ENCODE data around the gene ATG14. TPM values are rescaled to one million over a fixed set of nuclear protein-coding genes. Genes with fewer than 3 reads are reported as not detected.

Gene ATG14
- total RNA-seq, 1 experiment from 2014 or later: 23.0 TPM

DNA sequence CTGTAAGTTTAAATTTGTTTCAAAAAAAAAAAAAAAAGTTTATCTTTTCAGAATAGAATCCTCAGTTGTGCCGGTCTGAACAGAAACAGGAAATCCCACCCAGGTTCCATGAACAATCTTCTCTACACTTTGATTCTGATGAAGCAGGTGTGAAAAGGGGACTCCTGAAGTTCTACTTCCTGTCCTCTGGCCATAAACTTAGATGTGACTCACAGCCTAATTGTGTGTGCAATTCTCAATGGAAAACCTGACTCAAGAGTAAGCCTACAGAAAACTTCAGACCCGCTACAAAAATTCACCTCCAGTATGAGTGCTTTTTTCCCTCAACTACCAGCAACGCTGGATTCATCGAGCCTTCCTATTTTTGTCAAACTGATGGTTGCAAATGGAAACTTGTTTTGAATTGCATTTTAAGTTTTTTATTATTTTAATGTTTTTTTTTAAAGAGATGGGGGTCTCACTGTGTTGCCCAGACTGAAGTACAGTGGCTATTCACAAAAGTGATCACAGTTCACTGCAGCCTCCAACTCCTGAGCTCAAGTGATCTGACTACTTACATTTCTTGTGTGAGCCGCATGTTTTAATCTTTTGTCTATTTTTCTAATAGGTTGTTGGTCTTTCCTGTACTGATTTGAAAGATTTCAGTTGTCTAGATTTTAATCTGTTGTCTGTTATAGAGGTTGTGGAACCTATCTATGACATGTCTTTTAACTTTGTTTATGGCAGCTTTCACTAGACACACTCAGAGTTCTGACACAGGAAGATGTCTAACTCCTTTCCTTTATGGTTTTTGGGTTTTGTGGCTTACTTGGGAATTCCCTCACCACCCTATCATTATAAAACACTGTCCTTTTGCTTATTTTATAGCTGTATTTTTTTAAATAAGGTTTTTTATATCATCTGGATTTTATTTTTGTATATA, 37.6 kb downstream of the ATG14 start:
- DNase-seq (ENCODE audit: low read depth, low spot score): no peak
- in situ Hi-C loops (cut with HindIII; ENCODE audit: low pct_unique_long_range_greater_than_20kb, low sequenced_read_pairs): no loop called here

DNA sequence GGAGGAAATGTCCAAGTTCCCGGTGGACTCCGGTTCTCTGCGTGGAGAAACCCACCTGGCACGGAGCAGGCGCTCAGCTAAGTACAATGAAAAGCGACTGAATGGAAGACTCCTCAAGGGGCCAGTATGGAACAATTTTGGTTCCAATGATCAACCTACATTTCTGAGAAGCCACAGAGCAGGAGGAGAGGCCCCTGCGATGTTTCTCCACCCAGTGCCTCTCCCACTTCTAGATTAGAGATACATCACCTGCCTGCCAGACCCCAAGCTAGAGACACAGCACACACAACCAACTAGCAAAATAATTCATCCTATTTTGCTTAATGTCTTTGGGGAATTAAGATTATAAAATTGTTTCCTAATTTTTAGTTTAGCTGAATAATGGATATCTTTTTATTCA, 38.8 kb downstream of the ATG14 start:
- in situ Hi-C loops (cut with HindIII; ENCODE audit: low pct_unique_long_range_greater_than_20kb, low sequenced_read_pairs): no loop called here
- DNase-seq (ENCODE audit: low read depth, low spot score): no peak

DNA sequence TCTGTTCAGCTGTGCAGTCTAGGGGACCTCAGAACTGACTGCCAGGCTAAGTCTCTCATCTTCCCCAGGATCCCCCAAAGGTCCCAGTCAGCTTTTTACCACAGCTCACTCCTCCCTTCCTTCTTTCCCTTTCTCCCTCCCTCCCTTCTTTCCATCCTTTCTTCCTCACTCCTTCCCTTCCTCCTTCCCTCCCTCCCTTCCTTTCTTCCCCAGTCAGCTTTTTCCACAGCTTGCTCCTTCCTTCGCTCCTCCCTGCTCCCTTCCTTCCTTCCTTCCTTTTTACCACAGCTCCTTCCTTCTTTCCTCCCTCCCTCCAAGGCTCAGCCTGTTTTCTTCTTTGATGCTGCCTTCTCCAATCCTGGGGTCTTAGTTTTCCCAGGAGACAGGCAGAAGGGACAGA, 39.2 kb downstream of the ATG14 start:
- in situ Hi-C loops (cut with HindIII; ENCODE audit: low pct_unique_long_range_greater_than_20kb, low sequenced_read_pairs): no loop called here
- no peak for DNase-seq (ENCODE audit: low read depth, low spot score)

DNA sequence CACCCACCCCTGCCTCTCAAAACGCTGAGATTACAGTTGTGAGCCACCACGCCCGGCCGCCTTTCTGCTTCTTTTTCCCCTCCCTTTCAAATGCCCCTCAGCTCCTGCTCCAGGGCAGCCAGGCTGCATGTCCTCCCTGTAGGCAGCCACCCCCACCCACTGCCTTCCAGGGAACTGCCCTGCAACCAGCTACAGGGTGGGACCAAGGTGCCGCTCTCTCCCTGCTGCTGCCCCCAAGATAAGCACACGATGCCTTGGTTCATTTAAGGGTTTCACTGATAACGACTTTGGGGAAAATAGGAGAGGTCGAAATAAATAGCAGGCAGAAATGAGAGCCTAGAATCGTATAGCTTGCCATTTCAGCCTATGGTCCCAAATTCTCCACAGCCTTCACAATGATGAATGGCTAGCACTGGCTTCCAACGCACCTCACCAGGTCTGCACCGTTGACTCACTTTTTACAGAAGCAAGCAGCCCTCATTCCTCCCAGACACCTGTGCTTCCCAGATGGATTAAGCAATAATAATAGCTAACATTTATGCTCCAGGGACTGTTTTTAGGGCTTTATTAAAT, 40.7 kb downstream of the ATG14 start:
- no peak for DNase-seq (ENCODE audit: low read depth, low spot score)
- in situ Hi-C loops (cut with HindIII; ENCODE audit: low pct_unique_long_range_greater_than_20kb, low sequenced_read_pairs): no loop called here

DNA sequence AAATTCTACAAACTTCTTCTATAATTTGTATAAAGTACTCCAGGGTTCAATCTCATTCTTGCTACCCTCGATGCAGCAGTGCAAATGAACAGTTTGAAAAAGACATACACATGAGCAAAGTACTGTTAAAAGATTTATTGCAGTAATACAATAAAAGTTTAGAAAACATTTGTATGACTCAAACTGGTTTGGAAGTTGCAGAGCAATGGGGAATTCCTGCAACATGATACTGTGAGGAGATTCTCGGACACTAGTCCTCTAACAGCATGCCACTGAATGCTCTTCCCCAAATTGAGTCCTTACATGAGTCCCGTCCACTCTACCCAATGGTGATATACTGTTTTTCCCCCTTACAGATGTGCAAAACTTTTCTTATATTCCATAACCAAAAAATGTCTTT, 45.4 kb downstream of the ATG14 start:
- no peak for DNase-seq (ENCODE audit: low read depth, low spot score)
- in situ Hi-C loops (cut with HindIII; ENCODE audit: low pct_unique_long_range_greater_than_20kb, low sequenced_read_pairs): no loop called here

DNA sequence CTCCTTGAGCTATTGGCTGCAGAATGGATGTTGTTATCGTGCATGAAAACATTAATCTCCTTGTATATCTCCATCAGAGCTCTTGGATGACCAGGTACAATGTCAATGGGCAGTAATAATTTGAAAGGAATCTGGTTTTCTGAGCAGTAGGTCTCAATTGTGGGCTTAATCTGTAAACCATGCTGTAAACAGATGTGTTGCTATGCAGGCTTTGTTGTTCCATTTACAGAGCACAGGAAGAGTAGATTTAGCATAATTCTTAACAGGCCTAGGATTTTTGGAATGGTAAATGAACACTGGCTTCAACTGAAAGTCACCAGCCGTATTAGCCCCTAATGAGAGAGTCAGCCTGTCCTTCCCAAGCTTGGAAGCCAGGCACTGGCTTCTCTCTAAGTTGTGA, 50.4 kb downstream of the ATG14 start:
- no peak for DNase-seq (ENCODE audit: low read depth, low spot score)
- in situ Hi-C loops (cut with HindIII; ENCODE audit: low pct_unique_long_range_greater_than_20kb, low sequenced_read_pairs): no loop called here

DNA sequence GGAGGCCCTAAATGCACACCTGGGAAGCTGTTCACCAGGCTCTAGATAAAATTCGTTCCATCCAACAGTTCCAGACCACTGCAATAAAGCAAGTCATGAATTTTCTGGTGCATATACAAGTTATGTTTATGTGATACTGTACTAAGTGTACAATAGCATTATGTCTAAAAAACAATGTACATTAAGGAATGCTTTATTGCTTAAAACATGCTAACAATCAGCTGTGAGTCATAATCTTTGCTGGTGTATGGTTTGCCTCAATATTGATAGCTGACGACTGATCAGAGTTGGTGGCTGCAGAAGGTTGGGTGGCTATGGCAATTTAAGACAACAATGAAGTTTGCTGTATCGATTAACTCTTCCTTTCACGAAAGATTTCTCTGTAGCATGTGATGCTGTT, 52.3 kb downstream of the ATG14 start:
- in situ Hi-C loops (cut with HindIII; ENCODE audit: low pct_unique_long_range_greater_than_20kb, low sequenced_read_pairs): no loop called here

DNA sequence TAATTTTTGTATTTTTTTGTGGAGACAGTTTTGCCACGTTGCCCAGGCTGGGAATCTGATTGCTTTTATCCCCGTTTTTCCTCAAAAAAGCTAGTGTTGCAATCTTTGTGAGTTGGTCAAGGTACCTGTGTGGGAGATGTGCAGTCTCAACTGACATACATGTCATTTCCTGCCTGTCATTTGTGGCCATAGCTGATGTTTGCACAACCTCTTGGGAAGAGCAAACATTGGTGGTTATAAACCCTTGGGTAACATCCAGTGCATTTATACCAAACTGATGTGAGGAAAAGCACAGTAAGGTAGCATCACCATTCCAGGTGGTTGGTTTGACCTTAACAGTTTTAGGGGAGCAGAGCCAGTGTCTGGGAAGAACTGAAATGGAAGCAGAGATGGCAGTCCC, 54.7 kb downstream of the ATG14 start:
- DNase-seq (ENCODE audit: low read depth, low spot score): no peak
- in situ Hi-C loops (cut with HindIII; ENCODE audit: low pct_unique_long_range_greater_than_20kb, low sequenced_read_pairs): no loop called here

More for the DNA sequence above, 52.3 kb downstream of the ATG14 start:
- no peak for DNase-seq (ENCODE audit: low read depth, low spot score)

DNA sequence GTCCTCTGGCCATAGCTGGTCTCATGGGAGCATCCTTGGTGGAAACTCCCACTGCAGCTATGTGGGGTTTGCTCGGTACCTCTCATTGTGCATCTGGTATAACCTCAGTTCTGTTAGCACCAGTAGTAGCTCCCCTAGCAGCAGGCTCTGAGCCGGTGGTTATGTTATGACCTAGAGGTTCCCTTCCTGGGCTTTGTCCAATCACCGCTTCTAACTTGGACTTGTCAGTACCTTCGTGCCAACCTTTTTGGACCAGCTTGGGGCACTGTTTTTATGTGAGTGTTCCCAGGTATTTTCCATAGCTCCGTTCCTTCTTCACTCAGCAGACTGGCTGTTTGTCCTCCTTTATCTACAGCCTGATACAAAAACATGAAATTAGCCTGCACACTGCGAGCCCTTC, 55.7 kb downstream of the ATG14 start:
- DNase-seq (ENCODE audit: low read depth, low spot score): no peak
- in situ Hi-C loops (cut with HindIII; ENCODE audit: low pct_unique_long_range_greater_than_20kb, low sequenced_read_pairs): no loop called here

DNA sequence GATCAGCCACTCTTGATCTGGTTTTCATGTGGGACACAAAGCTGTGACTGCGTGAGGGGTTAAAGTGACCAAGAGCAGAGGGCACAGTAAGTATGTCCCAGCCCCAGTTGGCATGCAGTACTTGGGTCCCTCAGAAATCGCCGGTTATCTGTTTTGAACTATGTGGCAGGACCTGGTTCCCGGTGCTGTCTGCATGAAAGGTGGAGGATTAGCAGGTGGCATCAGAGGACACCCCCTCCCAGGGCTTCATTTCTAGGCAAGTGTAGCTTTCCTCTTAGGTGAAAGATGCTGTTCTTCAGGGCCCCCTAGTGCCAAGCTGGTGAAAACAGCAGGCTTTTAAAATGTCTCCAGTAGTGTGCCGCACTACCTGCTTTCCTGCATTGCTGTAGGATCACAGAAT, 57.1 kb downstream of the ATG14 start:
- peak; percentile 73 for DNase-seq (ENCODE audit: low read depth, low spot score)
- in situ Hi-C loops (cut with HindIII; ENCODE audit: low pct_unique_long_range_greater_than_20kb, low sequenced_read_pairs): no loop called here

DNA sequence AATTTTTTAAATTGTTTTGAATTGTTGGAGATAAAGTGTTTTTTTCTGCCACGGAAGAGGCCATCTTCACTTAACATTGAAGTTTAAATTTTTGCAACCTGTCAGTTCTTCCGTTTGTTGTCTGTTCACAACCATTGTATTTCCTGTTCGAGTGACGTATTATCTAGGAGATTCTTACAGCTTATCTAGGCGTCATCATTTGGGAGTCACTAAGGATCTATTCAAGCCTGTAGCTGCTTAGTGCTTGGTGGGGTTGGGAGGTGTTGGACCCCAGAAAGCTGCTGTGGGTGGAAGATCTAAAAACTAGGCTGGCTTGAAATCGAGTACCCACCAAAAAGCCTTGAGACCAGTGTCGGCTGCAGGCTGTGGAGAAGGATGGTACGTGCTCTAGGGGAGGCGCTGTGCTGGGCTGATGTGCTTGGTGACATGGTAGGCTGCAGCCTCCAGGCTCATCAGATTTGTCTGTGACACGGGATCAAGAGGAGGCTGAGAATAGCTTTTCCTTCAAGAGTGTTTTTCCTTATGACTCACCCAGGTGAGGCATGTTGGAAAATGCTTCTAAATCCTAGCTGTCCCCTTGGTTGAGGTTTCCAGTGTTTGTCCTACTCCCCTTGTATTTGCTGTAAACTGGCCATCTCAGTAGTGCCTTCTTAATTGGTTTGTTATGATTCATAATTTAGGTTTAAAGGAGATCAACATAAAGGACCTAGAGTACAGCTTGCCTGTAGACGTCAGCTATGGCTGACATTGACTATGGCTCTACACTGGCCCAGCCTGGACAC, 57.8 kb downstream of the ATG14 start:
- DNase-seq (ENCODE audit: low read depth, low spot score): no peak
- in situ Hi-C loops (cut with HindIII; ENCODE audit: low pct_unique_long_range_greater_than_20kb, low sequenced_read_pairs): no loop called here

DNA sequence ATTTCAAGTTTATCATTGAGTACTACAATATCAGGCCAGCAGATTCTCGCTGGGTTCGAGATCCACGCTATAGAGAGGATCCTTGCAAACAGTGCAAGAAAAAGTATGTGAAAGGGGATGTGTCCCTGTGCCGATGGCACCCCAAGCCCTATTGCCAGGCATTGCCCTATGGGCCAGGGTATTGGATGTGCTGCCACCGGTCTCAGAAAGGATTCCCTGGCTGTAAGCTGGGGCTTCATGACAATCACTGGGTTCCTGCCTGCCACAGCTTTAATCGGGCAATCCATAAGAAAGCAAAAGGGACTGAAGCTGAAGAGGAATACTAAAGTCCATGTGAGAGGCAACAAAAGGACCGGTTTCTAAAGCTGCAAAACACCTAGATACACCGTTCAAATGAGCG, 59.4 kb downstream of the ATG14 start:
- DNase-seq (ENCODE audit: low read depth, low spot score): no peak
- in situ Hi-C loops (cut with HindIII; ENCODE audit: low pct_unique_long_range_greater_than_20kb, low sequenced_read_pairs): no loop called here

DNA sequence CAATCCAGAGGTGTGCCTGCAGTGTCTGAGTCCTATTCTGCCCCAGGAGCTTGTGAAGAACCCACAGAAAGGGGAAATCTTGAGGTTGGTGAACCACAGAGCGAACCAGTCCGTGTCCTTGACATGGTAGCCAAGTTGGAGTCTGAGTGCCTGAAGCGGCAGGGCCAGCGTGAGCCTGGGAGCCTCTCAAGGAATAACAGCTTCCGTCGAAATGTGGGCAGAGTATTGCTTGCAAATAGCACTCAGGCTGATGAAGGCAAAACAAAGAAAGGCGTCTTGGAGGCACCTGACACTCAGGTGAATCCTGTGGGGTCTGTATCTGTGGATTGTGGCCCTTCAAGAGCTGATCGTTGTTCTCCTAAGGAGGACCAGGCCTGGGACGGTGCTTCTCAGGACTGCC, 60.5 kb downstream of the ATG14 start:
- in situ Hi-C loops (cut with HindIII; ENCODE audit: low pct_unique_long_range_greater_than_20kb, low sequenced_read_pairs): no loop called here
- no peak for DNase-seq (ENCODE audit: low read depth, low spot score)

DNA sequence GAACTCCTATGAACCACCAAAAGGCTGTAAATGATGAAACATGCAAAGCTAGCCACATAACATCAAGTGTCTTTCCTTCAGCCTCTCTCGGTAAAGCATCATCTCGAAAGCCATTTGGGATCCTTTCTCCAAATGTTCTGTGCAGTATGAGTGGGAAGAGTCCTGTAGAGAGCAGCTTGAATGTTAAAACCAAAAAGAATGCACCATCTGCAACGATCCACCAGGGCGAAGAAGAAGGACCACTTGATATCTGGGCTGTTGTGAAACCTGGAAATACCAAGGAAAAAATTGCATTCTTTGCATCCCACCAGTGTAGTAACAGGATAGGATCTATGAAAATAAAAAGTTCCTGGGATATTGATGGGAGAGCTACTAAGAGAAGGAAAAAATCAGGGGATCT, 61.2 kb downstream of the ATG14 start:
- in situ Hi-C loops (cut with HindIII; ENCODE audit: low pct_unique_long_range_greater_than_20kb, low sequenced_read_pairs): no loop called here
- DNase-seq (ENCODE audit: low read depth, low spot score): no peak

DNA sequence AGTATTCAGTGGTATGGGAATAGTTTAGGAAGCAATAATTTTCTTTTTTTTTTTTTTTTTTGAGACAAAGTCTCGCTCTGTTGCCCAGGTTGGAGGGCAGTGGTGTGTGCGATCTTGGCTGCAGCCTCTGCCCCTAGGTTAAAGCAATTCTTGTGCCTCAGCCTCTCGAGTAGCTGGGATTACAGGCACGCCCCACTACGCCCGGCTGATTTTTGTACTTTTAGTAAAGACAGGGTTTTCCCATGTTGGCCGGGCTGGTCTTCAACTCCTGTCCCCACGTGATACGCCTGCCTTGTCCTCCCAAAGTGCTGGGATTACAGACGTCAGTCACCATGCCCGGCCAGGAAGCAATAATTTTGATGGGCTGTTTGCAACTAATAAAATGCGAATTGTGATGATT, 62.1 kb downstream of the ATG14 start:
- no peak for DNase-seq (ENCODE audit: low read depth, low spot score)
- in situ Hi-C loops (cut with HindIII; ENCODE audit: low pct_unique_long_range_greater_than_20kb, low sequenced_read_pairs): no loop called here

DNA sequence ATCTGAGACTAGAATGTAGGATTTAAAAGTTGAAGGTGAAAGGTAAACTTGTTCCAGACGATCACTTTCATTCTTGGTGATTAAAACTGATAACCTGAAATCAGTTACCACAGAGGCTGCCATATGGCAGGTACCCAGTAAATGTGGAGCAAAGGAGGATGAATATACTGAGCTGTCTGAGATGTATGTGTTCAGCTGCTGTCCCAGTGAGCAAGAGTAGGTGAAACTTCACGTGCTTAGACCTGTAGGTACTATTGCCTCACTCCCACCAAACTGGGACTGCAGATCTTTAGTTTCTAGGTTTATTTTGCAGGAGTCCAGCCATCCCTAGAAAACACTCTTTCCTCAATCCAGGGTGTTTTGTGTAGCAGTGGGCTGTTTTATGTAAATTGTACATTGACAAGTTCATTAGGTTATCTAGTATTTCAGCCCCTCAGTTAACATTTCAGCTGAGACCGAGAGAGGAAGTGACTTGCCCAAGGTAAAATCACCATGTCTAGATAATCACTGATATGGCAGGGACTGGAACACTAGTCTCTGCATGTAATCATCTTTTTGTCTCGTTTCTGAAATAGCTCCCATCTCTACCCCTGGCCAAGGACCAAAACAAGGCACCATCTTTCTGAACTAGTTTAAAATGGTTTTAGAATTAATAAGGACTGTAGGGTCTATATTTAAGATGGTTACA, 62.7 kb downstream of the ATG14 start:
- DNase-seq (ENCODE audit: low read depth, low spot score): no peak
- in situ Hi-C loops (cut with HindIII; ENCODE audit: low pct_unique_long_range_greater_than_20kb, low sequenced_read_pairs): no loop called here

DNA sequence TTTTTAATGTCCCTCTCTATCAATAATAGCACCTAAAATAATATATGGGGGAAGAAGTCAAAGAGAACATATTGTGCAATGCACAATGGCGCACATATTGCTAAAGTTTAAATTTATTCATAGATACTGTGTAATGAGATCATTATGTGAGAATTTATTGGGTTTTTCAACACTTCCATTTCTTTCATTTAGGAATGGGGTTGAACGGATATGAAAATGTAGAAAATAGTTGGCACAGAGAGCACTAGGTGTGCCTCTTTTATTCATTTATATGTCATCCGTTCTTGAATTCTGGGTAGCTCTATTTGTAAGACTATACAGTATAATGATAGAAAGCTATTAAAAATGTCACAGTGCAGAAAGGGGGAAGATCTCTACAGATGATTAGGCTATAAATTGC, 63.9 kb downstream of the ATG14 start:
- in situ Hi-C loops (cut with HindIII; ENCODE audit: low pct_unique_long_range_greater_than_20kb, low sequenced_read_pairs): no loop called here
- no peak for DNase-seq (ENCODE audit: low read depth, low spot score)

DNA sequence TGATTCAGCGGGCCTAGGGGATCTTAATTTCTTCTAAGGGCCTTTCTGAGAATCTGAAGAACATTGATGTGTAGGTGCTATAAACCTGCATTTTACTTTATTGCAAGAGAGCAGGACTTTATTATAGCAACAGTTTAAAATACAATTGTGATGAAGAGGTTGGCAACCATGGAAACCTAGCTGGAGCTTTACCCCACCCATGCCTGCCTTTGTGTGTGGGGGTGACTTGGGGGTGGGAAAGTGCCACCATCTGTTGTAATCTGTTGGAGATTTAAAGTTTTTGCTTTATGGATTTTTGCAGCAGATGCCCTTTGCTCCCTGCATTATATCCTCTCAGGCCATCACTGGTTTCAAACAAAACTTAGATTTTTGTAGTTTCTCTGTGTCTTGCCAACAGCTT, 64.6 kb downstream of the ATG14 start:
- no peak for DNase-seq (ENCODE audit: low read depth, low spot score)

More for the DNA sequence above, 64.6 kb downstream of the ATG14 start:
- in situ Hi-C loops (cut with HindIII; ENCODE audit: low pct_unique_long_range_greater_than_20kb, low sequenced_read_pairs): no loop called here

All from SK-MEL-5 (cell line).